Glutamatergic neuron (in vitro differentiated cells): ENCODE data around the gene KIF2C. TPM values are rescaled to one million over a fixed set of nuclear protein-coding genes. Genes with fewer than 3 reads are reported as not detected.
"Not testable (repeated sequence)": the region's sequence is repeated elsewhere in the genome, so short reads cannot be mapped to it uniquely, and the experiment has no call there.

ENCODE experiments used
- DNase-seq: peaks from one replicate; pipeline ENCODE4 v3.0.0; 2022
- H3K27ac Mint-ChIP-seq: one replicate; pipeline ENCODE4 v1.8.0; 2020; ENCODE audit warnings: mild to moderate bottlenecking, mixed read lengths, inconsistent platforms; ENCODE audit not compliant: unreplicated experiment
- H3K27me3 Mint-ChIP-seq: one replicate; pipeline ENCODE4 v1.8.0; 2020; ENCODE audit warnings: mild to moderate bottlenecking, moderate library complexity, mixed read lengths, inconsistent platforms; ENCODE audit not compliant: unreplicated experiment
- H3K36me3 Mint-ChIP-seq: one replicate; pipeline ENCODE4 v1.8.0; 2020; ENCODE audit warnings: mild to moderate bottlenecking, mixed read lengths, inconsistent platforms; ENCODE audit not compliant: unreplicated experiment
- H3K4me1 Mint-ChIP-seq: one replicate; pipeline ENCODE4 v1.8.0; 2020; ENCODE audit warnings: mild to moderate bottlenecking, low read depth, mixed read lengths, inconsistent platforms; ENCODE audit not compliant: unreplicated experiment
- H3K4me3 Mint-ChIP-seq: one replicate; pipeline ENCODE4 v1.8.0; 2020; ENCODE audit warnings: mild to moderate bottlenecking, mixed read lengths, inconsistent platforms; ENCODE audit not compliant: unreplicated experiment
- H3K9me3 Mint-ChIP-seq: one replicate; pipeline ENCODE4 v1.8.0; 2020; ENCODE audit warnings: mild to moderate bottlenecking, moderate library complexity, mixed read lengths, inconsistent platforms; ENCODE audit not compliant: unreplicated experiment
- CTCF ChIP-seq: fragments of 200-600 bp; sonication (generic); IDR thresholded peaks from one replicate; pipeline ENCODE4 v1.5.0; 2021; ENCODE audit not compliant: partially characterized antibody, unreplicated experiment
- total RNA-seq: library from RNA; stranded (reverse); fragmentation: NEBNext Ultra II Directional; extraction: Animal tissue kit (Norgen Biotek cat#: 25700); gene quantifications from one replicate; pipeline ENCODE4 v1.2.1, GENCODE V29; 2021; ENCODE audit not compliant: unreplicated experiment

The KIF2C gene
- total RNA-seq, 1 donor from 2014 or later: 8.6 TPM

- Mint-ChIP-seq H3K9me3 (peaks cover 1% of the 10 kb centered on the region), H3K27me3 (peaks cover 7% of the 10 kb centered on the region), H3K4me3 (no peak overlapping the region), H3K4me1 (peaks cover 1% of the 10 kb centered on the region), H3K36me3 (no peaks in the 10 kb centered on the region), H3K27ac (no peak overlapping the region)
- TF ChIP-seq CTCF: no peak
- peak; percentile 2 for DNase-seq
Measured at GRCh38 chr1:44792736-44793502, 53.3 kb downstream of the KIF2C start.

GRCh38 chr1:44797886-44798285, 58.2 kb downstream of the KIF2C start:
- H3K27ac Mint-ChIP-seq, H3K4me3 Mint-ChIP-seq: not testable (repeated sequence)
- peaks cover 12% of the 10 kb centered on the region for H3K27me3 Mint-ChIP-seq

GRCh38 chr1:44798481-44799365, 59.1 kb downstream of the KIF2C start:
- H3K4me3 Mint-ChIP-seq: peak overlapping the region; percentile 51
- H3K27me3 Mint-ChIP-seq: peaks cover 16% of the 10 kb centered on the region
- peaks cover 19% of the 10 kb centered on the region for H3K4me1 Mint-ChIP-seq
- H3K27ac Mint-ChIP-seq: peak overlapping the region; percentile 99
- DNase-seq: no peak
- no peak for TF ChIP-seq CTCF
- H3K36me3 Mint-ChIP-seq: peaks cover 6% of the 10 kb centered on the region
- peaks cover 14% of the 10 kb centered on the region for H3K9me3 Mint-ChIP-seq

More at GRCh38 chr1:44797886-44798285, 58.2 kb downstream of the KIF2C start:
- not testable (repeated sequence) for DNase-seq, H3K36me3 Mint-ChIP-seq
- H3K4me1 Mint-ChIP-seq: peaks cover 13% of the 10 kb centered on the region
- H3K9me3 Mint-ChIP-seq: peaks cover 12% of the 10 kb centered on the region

- TF ChIP-seq CTCF: peak; percentile 71
- H3K27me3 Mint-ChIP-seq: peaks cover 16% of the 10 kb centered on the region
- peaks cover 14% of the 10 kb centered on the region for H3K9me3 Mint-ChIP-seq
- H3K4me3 Mint-ChIP-seq: peak within 1 kb of the TSS; percentile 96
- DNase-seq: peak; percentile 97
- peaks cover 19% of the 10 kb centered on the region for H3K4me1 Mint-ChIP-seq
- peaks cover 6% of the 10 kb centered on the region for H3K36me3 Mint-ChIP-seq
- H3K27ac Mint-ChIP-seq: peak within 1 kb of the TSS; percentile 99
Measured at GRCh38 chr1:44799770-44800584, 60.3 kb downstream of the KIF2C start, which contains the start of gene PLK3. TSS of gene PLK3 (plus strand) at chr1:44800377. CDS start at chr1:44800464, 87 bp downstream.
